ENCODE data around the gene RNF2. TPM values are rescaled to one million over a fixed set of nuclear protein-coding genes. Genes with fewer than 3 reads are reported as not detected.

The RNF2 gene
- polyA plus RNA-seq, 1 experiment, result 49.4 TPM

GRCh38 chr1:185066181-185066580, 20.8 kb downstream of the RNF2 start:
- Histone ChIP-seq H3K9me3 (ENCODE audit: control insufficient read depth, insufficient read depth, low read length) (no peaks in the 10 kb centered on the region; the same call in 1 of the 2 replicates), H3K4me3 (ENCODE audit: low read depth, low read length) (no peak overlapping the region), H3K27me3 (ENCODE audit: control insufficient read depth, insufficient read depth, low read length) (no peaks in the 10 kb centered on the region), H3K27ac (ENCODE audit: low read depth, low read length) (no peak overlapping the region)
- TF ChIP-seq, protein P1, sequence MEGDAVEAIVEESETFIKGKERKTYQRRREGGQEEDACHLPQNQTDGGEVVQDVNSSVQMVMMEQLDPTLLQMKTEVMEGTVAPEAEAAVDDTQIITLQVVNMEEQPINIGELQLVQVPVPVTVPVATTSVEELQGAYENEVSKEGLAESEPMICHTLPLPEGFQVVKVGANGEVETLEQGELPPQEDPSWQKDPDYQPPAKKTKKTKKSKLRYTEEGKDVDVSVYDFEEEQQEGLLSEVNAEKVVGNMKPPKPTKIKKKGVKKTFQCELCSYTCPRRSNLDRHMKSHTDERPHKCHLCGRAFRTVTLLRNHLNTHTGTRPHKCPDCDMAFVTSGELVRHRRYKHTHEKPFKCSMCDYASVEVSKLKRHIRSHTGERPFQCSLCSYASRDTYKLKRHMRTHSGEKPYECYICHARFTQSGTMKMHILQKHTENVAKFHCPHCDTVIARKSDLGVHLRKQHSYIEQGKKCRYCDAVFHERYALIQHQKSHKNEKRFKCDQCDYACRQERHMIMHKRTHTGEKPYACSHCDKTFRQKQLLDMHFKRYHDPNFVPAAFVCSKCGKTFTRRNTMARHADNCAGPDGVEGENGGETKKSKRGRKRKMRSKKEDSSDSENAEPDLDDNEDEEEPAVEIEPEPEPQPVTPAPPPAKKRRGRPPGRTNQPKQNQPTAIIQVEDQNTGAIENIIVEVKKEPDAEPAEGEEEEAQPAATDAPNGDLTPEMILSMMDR (IDR thresholded peaks at IDR 0.05; ENCODE audit: low read depth, low read length), result no peak
- ChIA-PET CTCF (interaction anchor here (1.0 kb wide), 1 partner anchor 103 kb away, joined by 3 read pairs; no protein-coding TSS in a partner anchor), POLR2A (no interaction called here)
- DNase-seq (ENCODE audit: low read depth, low spot score), result no peak

DNA sequence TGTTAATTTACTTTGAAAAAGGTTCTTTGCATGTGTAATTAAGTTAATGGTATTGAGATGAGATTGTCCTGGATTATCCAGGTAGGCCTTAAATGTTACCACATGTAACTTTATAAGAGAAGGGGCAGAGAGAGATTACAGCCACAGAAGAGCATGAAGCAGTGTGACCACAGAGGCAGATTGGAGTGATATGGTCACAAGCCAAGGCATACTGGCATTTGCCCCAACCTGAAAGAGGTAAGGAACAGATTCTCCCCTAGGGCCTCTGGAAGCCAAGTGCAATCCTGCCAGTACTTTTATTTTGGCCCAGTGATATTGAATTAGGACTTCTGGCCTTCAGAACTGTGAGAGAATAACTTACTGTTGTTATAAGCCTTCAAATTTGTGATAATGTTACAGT, 23.0 kb downstream of the RNF2 start:
- H3K27me3 ChIP-seq (ENCODE audit: control insufficient read depth, insufficient read depth, low read length), result no peaks in the 10 kb centered on the region
- H3K27ac ChIP-seq (ENCODE audit: low read depth, low read length), result no peak overlapping the region
- H3K9me3 ChIP-seq (ENCODE audit: control insufficient read depth, insufficient read depth, low read length), result no peaks in the 10 kb centered on the region; the same call in 1 of the 2 replicates
- CTCF ChIA-PET, result interaction anchor here (1.0 kb wide), 1 partner anchor 102 kb away, joined by 3 read pairs; no protein-coding TSS in a partner anchor
- TF ChIP-seq, protein P1 (IDR thresholded peaks at IDR 0.05; ENCODE audit: low read depth, low read length), result no peak
- POLR2A ChIA-PET, result no interaction called here
- H3K4me3 ChIP-seq (ENCODE audit: low read depth, low read length), result no peak overlapping the region
- DNase-seq (ENCODE audit: low read depth, low spot score), result no peak

DNA sequence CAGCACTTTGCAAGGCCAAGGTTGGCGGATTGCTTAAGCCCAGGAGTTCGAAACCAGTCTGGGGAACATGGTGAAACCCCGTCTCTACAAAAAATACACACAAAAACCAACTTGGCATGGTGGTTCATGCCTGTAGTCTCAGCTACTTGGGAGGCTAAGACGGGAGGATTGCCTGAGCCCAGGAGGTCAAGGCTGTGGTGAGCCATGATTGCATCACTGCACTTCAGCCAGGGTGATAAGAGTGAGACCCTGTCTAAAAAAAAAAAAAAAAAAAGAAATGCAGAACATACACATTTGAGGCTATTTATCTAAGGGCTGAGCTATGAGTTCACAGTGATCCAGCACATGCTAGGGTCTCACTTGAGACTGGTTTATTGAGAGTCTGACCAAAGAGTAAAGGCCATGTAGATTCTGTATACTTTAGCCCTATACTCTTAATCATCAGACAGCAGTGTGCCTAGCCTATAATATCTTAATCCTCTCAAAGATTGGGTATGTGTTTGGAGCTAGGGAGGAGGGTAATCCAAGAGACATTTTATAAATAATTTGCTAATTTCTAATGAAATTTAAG, 23.9 kb downstream of the RNF2 start:
- ChIA-PET POLR2A (no interaction called here), CTCF (interaction anchor here (1.0 kb wide), 1 partner anchor 101 kb away, joined by 3 read pairs; no protein-coding TSS in a partner anchor)
- Histone ChIP-seq H3K27ac (ENCODE audit: low read depth, low read length) (no peak overlapping the region), H3K27me3 (ENCODE audit: control insufficient read depth, insufficient read depth, low read length) (no peaks in the 10 kb centered on the region), H3K9me3 (ENCODE audit: control insufficient read depth, insufficient read depth, low read length) (no peaks in the 10 kb centered on the region; the same call in 1 of the 2 replicates), H3K4me3 (ENCODE audit: low read depth, low read length) (no peak overlapping the region)
- TF ChIP-seq, protein P1 (IDR thresholded peaks at IDR 0.05; ENCODE audit: low read depth, low read length), result no peak
- no peak for DNase-seq (ENCODE audit: low read depth, low spot score)

DNA sequence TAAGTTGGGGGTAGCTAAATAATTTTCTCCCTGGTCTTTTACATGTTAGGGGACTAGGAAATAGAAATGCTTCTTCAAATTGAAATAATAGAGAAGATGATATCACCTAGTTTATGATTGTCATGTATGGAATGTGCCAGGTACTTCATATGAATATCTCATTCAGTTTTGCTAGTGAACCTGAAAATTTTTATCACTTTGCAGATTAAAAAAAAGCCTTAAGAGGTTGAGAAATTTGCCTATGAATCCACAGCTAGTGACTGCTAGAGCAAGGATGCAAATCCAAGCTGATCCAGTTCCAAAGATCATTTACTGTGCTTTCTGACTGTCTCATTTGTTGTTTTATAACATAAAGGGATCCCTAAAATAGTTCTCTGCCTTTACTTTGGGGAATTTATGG, 24.7 kb downstream of the RNF2 start:
- no peak for DNase-seq (ENCODE audit: low read depth, low spot score)
- Histone ChIP-seq H3K27me3 (ENCODE audit: control insufficient read depth, insufficient read depth, low read length) (no peaks in the 10 kb centered on the region), H3K4me3 (ENCODE audit: low read depth, low read length) (no peak overlapping the region), H3K27ac (ENCODE audit: low read depth, low read length) (no peak overlapping the region), H3K9me3 (ENCODE audit: control insufficient read depth, insufficient read depth, low read length) (no peaks in the 10 kb centered on the region; the same call in 1 of the 2 replicates)
- TF ChIP-seq, protein P1 (IDR thresholded peaks at IDR 0.05; ENCODE audit: low read depth, low read length), result no peak
- ChIA-PET CTCF (no interaction called here), POLR2A (no interaction called here)

DNA sequence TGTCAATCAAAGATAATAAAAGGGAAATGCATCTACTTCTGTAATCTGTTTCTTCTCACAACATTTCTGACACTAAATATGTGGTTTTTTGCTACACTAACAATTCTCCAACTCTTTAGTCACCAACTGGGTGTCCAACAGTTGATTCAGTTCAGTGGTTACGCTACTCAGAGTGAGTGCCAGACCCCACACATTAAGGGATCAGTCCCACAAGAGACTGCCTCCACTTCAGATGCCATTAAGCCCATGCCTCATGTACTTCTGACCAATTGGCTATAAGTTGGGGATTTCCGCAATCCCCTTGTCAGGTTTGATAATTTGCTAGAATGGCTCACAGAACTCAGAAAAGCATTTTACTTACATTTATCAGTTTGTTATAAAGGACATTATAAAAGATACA, 28.4 kb downstream of the RNF2 start:
- Histone ChIP-seq H3K27ac (ENCODE audit: low read depth, low read length) (no peak overlapping the region), H3K9me3 (ENCODE audit: control insufficient read depth, insufficient read depth, low read length) (no peaks in the 10 kb centered on the region; the same call in 1 of the 2 replicates), H3K4me3 (ENCODE audit: low read depth, low read length) (no peak overlapping the region), H3K27me3 (ENCODE audit: control insufficient read depth, insufficient read depth, low read length) (no peaks in the 10 kb centered on the region)
- CTCF ChIA-PET, result no interaction called here
- TF ChIP-seq, protein P1 (IDR thresholded peaks at IDR 0.05; ENCODE audit: low read depth, low read length), result no peak
- DNase-seq (ENCODE audit: low read depth, low spot score), result no peak
- POLR2A ChIA-PET, result no interaction called here
